GM19463 (cell line): ENCODE results near the gene SLC7A10.
"Not testable (repeated sequence)": the region's sequence is repeated elsewhere in the genome, so short reads cannot be mapped to it uniquely, and the experiment has no call there.

ENCODE experiments used
- ATAC-seq: cut with Tn5 transposase; IDR thresholded peaks from one replicate; pipeline ENCODE4 v1.9.1; 2021; ENCODE audit warnings: mild to moderate bottlenecking, moderate library complexity; ENCODE audit not compliant: unreplicated experiment

Gene SLC7A10

DNA sequence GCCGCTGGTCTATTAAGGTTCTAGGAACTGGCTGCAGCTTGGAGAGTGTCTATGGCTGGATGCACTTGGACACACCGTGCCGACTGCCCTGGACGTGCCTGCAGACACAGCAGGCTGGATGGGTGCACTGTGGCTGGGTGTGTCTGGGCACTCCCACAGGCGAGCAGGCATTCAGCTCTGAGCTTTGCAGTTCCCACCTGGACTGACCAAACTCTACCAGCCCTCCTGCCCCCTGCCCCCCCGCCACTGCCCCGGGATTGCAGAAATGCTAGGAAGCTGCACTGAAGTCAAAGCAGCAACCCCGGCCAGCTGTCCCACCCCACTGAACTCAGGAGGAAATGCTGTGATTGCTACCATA is 38.5 kb downstream of the SLC7A10 start:
- no peak for ATAC-seq

DNA sequence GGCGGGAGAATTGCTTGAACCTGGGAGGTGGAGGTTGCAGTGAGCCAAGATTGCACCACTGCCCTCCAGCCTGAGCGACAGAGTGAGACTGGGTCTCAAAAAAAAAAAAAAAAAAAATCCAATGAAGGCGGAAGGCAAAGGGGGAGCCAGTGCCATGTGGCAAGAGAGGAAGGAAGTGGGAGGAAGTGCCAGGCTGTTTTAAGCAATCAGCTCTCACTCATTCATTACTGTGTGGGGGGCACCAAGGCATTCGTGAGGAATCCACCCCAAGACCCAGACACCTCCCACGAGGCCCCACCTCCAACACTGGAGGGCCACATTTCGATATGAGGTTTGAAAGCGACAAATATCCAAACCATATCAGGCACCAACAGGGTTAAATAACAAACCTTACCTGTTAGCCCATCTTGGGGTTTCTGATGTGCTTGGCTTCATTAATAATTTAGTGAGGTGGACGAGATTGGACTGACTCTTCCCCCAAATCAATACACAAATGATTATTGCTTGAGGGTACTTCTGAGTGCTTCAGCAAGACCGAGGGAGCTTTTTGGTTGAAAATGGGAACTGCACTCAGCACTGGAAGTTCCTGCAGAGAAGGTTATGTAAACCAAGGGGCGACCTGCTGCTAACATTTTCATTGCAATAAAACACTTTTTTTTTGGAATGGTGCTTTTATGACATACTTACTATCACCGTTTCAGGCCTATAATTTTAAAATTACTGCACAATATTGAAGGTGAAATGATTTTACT is 39.0 kb downstream of the SLC7A10 start:
- no peak for ATAC-seq

DNA sequence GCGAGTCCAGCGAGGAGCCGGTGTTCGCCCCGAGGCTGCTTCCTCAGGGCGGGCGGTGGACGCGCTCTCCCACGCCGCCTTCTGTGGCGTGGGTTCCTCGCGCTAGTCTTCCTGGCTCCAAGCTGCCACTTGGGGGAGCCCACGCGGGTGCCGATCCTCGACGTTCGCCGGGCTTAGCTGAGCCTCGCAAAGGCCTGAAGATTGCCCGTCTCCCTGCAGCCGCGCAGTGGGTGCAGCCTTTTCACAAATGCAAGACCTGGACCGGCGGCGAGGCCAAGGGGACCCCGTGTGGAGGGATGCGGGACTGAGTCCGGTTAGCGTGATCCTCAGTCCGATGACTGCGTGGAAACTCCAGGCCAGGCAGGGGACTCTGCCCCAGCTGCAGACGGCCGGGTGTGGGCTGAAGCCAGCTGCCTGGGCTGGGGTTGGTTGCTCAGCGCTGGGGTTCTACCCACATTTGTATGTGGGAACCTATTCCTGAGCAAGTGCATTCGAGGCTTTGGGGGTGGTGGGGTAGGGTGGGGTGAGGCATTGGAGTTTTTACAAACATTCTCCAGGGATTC is 48.2 kb downstream of the SLC7A10 start:
- no peak for ATAC-seq

DNA sequence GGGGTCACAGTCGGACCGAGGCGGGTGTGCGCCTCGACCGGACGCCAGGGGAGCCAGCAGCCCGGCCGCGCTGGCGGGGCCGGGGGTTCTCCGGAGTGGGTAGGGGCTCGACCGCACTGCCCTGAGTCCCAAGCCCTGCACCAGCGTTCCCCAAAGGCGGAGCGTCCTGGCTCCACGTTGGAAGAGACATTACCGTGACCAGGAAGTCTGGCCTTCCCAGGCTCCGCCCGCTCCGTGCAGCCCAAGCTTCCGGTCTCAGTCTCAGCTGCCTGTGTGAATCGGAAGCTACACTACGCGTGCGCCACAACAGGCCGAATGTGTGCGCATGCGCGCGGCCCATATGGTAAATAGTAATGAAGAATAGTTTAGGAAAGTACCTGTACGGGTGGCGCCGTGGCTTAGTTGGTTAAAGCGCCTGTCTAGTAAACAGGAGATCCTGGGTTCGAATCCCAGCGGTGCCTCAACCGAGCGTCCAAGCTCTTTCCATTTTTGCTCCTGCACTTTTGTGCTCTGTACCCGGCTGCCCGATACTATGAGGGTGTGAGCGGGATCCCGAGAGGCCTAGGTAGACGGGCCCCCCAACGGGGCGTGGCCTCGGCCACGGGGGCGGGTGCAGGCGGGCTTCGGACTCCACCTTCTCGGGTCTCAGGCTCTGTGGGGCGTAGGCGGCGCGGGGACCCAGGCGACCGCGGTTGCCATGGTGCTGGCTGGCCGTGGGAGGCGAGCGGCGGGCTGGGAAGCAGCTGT is 48.8 kb downstream of the SLC7A10 start:
- ATAC-seq = peak; percentile 79

DNA sequence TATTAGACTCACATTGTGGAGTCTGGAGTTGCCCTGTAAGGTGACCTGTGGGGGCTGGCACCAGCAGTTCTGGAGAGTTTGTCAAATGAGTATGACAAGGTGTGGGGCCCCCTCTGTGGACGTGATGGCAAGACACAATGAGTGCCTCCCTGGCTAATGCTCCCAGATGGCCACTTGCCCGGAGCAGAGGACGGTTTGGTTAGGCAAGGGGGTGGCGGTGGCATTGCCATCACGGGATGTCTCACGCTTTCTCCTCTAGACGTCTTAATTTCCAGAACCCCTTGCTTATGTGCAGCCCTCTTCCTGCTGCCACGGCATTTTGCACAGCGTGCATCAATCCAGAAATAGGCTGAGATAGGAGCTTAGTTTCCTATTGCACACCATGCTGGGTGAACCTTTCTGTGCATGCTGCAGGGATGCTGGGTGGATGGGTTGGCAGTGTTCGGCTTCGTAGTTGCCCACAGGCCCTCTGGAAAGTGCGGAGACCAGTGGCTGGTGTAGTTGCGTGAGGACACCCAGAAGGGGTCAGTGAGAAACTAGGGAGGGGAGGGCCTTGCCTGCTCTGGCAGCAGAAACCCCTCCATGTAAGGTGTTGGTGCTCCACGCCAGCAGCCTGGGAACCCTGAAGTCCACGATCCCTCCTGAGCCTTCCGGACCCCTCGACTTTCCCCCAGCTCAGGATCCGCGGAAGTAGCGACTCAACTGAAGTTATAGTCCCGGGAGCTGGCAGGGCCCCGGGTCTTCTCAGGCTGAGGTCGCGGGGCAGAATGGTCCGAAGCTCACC is 49.6 kb downstream of the SLC7A10 start:
- ATAC-seq = no peak

DNA sequence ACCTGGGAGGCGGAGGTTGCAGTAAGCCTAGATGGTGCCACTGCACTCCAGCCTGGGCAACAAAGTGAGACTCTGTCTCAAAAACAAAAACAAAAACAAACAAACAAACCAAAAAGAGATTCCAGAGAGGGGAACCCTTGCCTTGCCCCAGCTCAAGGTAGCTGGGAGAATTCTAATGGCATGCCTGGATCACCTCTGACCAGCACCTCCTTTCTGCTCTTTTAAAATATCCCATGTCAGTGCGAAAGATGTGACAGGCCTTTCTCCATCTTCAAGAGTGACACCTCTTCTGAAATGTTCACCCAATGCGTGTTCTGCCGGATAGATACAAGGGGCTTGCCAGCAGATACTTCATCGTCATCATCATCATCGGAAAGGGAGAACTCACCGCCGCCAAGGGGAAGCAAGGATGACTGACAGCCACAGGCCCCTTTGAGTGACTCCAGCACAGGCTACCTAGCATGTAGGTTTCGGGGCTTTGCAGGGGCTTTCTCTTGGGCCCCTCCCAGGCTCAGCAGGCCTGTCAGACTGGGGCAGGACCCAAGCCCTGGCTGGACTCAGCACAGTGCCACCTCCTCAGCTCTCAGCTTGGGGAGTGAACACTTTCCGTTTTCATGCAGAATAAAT is 50.4 kb downstream of the SLC7A10 start:
- ATAC-seq = no peak

DNA sequence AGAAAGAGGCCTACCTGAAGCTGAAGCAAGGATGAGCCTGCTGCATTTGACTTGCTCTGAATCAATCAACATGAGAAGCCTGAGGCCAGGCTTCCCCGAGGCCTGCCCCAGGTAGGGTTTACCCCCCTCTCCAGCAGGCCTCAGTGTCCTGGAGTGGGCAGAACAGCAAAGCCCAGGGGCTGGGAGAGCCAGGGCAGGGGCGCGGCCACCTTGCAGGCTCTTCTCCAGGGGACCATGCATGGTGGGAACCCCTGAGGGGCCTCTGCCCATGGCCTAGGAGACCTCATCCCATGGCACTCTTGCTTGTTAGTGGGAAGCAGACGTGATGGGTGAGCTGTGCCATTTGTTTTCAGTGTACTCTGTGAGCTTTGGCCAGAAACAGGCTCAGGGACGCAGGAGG is 51.5 kb downstream of the SLC7A10 start:
- no peak for ATAC-seq

DNA sequence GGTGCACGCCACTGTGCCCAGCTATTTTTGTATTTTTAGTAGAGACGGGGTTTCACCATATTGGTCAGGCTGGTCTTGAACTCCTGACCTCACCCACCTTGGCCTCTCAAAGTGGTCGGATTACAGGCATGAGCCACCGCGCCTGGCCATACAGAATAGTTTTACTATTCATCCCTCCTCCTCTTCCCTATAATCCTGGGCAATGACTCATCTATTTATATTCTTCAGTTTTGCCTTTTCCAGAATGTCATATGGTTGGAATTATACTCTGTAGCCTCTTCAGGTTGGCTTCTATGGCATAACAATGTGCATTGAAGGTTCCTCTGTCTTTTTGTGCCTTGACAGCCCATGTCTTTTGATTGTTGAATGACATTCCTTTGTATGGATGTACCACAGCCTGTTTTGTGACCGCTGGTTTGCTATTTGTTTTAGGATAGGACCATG is 53.7 kb downstream of the SLC7A10 start:
- no peak for ATAC-seq

DNA sequence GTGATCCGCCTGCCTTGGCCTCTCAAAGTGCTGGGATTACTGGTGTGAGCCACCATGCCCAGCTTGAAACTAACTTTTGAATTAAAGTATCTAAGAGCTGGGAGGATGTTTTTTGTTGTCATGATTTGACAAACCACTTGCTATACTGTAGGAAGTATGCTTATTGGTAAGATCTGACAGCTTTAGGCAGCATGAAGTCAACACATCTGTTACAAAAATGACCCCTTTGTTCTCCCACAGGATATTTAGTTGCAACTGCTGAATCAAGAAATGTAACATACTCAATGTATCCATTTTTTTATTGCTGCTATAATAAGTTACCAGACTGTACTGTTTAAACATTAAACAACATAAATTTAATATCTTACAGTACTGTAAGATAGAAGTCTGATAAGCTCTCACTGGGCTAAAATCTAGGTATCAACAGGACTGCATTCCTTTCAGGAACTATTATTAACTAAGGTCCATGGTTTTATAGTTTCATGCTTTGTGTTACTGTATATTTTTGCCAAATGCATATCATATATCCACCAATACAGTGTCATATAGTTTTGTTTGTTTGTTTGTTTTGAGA is 54.3 kb downstream of the SLC7A10 start:
- ATAC-seq = no peak

DNA sequence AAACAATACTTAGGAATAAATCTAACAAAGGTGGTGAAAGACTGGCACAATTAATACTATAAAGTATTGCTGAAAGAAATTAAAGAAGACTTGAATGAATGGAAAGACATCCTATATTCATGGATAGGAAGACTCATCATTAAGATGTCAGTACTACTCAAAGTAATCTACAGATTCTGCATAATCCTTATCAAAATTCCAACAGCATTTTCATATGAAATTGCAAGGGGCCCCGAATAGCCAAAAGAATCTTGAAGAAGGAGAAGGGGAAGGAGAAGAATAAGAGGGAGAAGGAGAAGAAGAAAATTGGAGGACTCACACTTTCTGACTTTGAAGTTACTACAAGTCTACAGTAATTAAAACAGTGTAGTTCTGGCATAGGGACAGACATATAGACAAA is 57.1 kb downstream of the SLC7A10 start:
- ATAC-seq = no peak

DNA sequence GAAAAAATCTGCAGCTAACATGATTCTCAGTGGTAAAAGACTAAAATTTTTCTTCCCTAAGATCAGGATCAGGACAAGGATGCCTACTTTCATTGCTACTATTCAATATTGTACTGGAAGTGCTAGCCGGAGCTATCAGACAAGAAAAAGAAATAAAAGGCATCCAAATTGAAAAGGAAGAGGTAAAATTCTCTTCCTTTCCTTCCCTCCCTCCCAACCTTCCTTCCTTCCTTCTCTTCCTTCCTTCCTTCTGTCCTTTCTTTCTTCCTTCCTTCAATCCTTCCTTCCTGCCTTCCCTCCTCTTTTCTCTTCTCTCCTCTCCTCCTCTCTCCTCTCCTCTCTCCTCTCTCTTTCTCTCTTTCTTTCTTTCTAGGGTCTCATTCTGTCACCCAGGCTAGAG is 58.2 kb downstream of the SLC7A10 start:
- ATAC-seq = no peak

DNA sequence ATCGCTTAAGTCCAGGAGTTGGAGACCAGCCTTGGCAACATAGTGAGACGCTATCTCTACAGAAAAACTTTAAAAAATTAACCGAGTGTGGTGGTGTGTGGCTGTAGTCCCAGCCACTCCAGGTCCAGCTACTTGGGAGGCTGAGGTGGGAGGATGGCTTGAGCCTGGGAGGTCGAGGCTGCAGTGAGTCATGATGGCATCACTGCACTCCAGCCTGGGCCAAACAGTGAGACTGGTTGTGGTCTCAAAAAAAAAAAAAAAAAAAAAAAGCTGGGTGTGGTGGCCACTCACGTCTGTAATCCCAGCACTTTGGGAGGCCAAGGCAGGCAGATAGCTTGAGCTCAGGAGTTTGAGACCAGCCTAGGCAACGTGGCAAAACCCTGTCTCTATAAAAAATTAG is 59.6 kb downstream of the SLC7A10 start:
- not testable (repeated sequence) for ATAC-seq

DNA sequence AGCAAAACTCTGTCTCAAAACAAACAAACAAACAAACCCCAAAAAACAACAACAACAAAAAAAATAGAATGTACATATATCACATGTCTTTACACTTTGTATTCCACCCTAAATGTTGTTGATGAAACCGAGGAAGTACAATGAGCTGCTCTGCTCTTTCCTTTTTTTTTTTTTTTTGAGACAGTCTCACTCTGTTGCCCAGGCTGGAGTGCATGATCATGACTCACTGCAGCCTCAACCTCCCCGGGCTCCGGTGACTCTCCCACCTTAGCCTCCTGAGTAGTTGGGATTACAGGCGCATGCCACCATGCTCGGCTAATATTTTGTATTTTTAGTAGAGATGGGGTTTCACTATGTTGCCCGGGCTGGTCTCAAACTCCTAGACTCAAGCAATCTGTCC is 62.2 kb downstream of the SLC7A10 start:
- no peak for ATAC-seq

DNA sequence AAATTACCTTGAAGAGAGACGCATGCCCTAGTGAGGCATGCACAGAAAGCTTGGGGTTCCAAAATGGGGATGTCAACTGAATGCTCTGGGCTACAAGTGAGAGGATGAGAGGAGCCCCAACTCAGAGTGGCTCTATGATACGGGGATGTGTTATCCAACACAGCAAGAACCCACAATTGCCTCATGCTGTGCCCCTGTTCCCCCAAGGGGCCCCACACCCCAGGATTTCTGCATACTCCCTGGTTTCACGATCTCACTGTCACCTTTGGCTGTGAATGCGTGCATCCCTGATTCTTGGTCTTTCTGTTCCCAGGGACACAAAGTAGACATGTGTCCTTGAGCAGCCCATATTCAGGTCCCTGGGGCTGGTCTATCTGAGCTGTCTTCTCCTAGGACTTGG is 64.4 kb downstream of the SLC7A10 start:
- no peak for ATAC-seq

DNA sequence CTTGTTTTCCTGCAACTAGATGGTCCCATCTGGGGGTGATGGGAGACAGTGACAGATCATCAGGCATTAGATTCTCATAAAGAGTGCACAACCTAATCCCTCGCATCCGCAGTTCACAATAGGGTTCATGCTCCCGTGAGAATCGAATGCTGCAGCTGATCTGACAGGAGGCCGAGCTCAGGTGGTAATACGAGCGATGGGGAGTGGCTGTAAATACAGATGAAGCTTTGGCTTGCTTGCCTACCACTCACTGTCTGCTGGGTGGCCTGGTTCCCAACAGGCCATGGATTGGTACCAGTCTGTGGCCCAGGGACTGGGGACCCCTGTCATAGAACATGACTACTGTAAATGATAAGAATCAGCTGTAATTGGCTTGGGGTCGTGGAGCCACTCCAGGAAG is 65.8 kb downstream of the SLC7A10 start:
- ATAC-seq = no peak

DNA sequence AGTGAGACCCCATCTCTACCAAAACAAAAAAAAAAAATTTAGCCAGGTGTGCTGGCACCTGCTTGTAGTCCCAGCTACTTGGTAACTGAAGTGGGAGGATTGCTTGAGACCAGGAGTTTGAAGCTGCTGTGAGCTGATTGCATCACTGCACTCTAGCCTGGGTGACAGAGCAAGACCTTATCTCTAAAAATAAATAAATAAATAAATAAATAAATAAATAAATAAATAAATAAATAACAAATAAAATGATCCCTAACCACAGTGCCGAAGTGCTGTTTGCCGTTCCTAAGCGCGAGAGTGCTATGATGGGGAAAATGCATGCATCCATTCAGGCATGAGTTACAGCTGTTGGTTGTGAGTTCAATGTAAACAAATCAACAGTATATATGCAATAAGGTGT is 66.5 kb downstream of the SLC7A10 start:
- no peak for ATAC-seq
